Measurements from ENCODE around the gene TCN1.
"Not testable (repeated sequence)": the region's sequence is repeated elsewhere in the genome, so short reads cannot be mapped to it uniquely, and the experiment has no call there.

TCN1 gene

GRCh38 chr11:59849129-59849528 is 17.2 kb downstream of the TCN1 start:
- H3K36me3 ChIP-seq (replicated peaks; ENCODE audit: low read depth, low read length) = no peaks in the 10 kb centered on the region
- H3K4me1 ChIP-seq (ENCODE audit: low read length) = no peaks in the 10 kb centered on the region
- H3K9me3 ChIP-seq (ENCODE audit: insufficient read depth, low read length) = no peaks in the 10 kb centered on the region
- H4K20me1 ChIP-seq (ENCODE audit: insufficient read depth, low read length) = no peaks in the 10 kb centered on the region
- no peak overlapping the region for H3K27ac ChIP-seq (ENCODE audit: low read length)
- H3K79me2 ChIP-seq (ENCODE audit: low read length) = no peaks in the 10 kb centered on the region
- no peak overlapping the region for H3K4me2 ChIP-seq (ENCODE audit: low read length)
- no peak overlapping the region for H2AFZ ChIP-seq (ENCODE audit: low read depth, low read length)
- TF ChIP-seq EZH2phosphoT487 (IDR thresholded peaks at IDR 0.05; ENCODE audit: low read depth) (no peak), CTCF (IDR thresholded peaks at IDR 0.05; ENCODE audit: low read depth, low read length) (no peak)
- H3K27me3 ChIP-seq (ENCODE audit: low read depth, low read length) = no peaks in the 10 kb centered on the region; the same call in none of the 2 replicates
- no peak overlapping the region for H3K4me3 ChIP-seq (ENCODE audit: low read length)
- H3K9ac ChIP-seq (ENCODE audit: low read length) = no peak overlapping the region

GRCh38 chr11:59848439-59848838 is 17.8 kb downstream of the TCN1 start:
- H3K9me3 ChIP-seq (ENCODE audit: insufficient read depth, low read length); H3K27ac ChIP-seq (ENCODE audit: low read length); H2AFZ ChIP-seq (ENCODE audit: low read depth, low read length); H3K4me1 ChIP-seq (ENCODE audit: low read length); H3K4me2 ChIP-seq (ENCODE audit: low read length); H3K27me3 ChIP-seq (ENCODE audit: low read depth, low read length); H4K20me1 ChIP-seq (ENCODE audit: insufficient read depth, low read length); H3K79me2 ChIP-seq (ENCODE audit: low read length); H3K36me3 ChIP-seq (replicated peaks; ENCODE audit: low read depth, low read length); H3K4me3 ChIP-seq (ENCODE audit: low read length); H3K9ac ChIP-seq (ENCODE audit: low read length): not testable (repeated sequence)

DNA sequence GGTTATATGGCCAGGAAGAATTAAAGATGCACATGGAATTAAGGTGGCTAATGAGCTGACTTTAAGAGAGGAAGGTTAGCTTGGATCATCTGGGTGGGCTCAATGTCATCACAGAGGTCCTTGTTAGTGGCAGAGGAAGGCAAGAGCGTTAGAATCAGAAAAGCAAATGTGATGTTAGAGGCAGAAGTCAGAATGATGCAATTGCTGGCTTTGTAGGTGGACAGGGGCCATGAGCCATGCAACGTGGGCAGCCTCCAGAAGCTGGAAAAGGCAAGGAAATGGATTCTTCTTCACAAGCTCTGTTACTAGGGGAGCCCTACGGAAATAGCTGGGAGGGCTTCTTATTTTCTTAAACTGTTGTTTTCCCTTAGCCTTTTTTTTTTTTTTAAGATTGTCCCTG is 18.7 kb downstream of the TCN1 start:
- TF ChIP-seq CTCF (IDR thresholded peaks at IDR 0.05; ENCODE audit: low read depth, low read length) = no peak
- TF ChIP-seq EZH2phosphoT487 (IDR thresholded peaks at IDR 0.05; ENCODE audit: low read depth) = no peak
- Histone ChIP-seq H3K4me1 (ENCODE audit: low read length) (no peaks in the 10 kb centered on the region), H3K79me2 (ENCODE audit: low read length) (no peaks in the 10 kb centered on the region), H3K9me3 (ENCODE audit: insufficient read depth, low read length) (no peaks in the 10 kb centered on the region), H3K4me2 (ENCODE audit: low read length) (no peak overlapping the region), H4K20me1 (ENCODE audit: insufficient read depth, low read length) (no peaks in the 10 kb centered on the region), H3K36me3 (replicated peaks; ENCODE audit: low read depth, low read length) (no peaks in the 10 kb centered on the region), H3K4me3 (ENCODE audit: low read length) (no peak overlapping the region), H3K27ac (ENCODE audit: low read length) (no peak overlapping the region), H2AFZ (ENCODE audit: low read depth, low read length) (no peak overlapping the region), H3K9ac (ENCODE audit: low read length) (no peak overlapping the region), H3K27me3 (ENCODE audit: low read depth, low read length) (no peaks in the 10 kb centered on the region)

- Histone ChIP-seq H3K79me2 (ENCODE audit: low read length) (no peaks in the 10 kb centered on the region), H3K27ac (ENCODE audit: low read length) (no peak overlapping the region), H3K4me3 (ENCODE audit: low read length) (no peak overlapping the region), H3K27me3 (ENCODE audit: low read depth, low read length) (no peaks in the 10 kb centered on the region), H3K36me3 (replicated peaks; ENCODE audit: low read depth, low read length) (no peaks in the 10 kb centered on the region), H3K4me1 (ENCODE audit: low read length) (no peaks in the 10 kb centered on the region), H3K9ac (ENCODE audit: low read length) (no peak overlapping the region), H2AFZ (ENCODE audit: low read depth, low read length) (no peak overlapping the region), H3K9me3 (ENCODE audit: insufficient read depth, low read length) (no peaks in the 10 kb centered on the region), H3K4me2 (ENCODE audit: low read length) (no peak overlapping the region), H4K20me1 (ENCODE audit: insufficient read depth, low read length) (no peaks in the 10 kb centered on the region)
- no peak for TF ChIP-seq EZH2phosphoT487 (IDR thresholded peaks at IDR 0.05; ENCODE audit: low read depth)
Measured at GRCh38 chr11:59846556-59846955, 19.7 kb downstream of the TCN1 start.

DNA sequence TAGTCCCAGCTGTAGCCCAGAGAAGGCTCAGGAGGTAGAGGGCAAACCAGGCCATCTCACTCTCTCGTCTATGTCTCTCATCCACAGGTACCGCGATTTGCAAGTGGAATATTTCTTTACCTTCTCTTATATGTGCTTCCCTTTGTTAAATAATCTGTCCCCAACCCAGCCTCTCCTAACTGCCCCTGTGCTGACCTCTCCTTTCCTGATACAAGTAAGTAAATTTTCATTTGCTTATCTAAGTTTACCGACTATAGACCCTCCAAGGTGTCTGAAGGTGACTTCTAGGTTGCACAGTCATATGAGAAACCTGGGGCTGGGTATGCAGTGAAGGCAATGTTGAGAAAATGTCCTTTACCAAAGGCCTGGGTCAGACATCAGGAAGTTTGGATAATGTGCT is 20.9 kb downstream of the TCN1 start, which contains the start of gene CBLIF:
TSS of gene CBLIF (minus strand) at position 101 of the 400 bp plus-strand sequence. CDS start at position 55, 46 bp downstream.
- H3K9ac ChIP-seq (ENCODE audit: low read length) = no peak within 1 kb of the TSS
- no peaks in the 10 kb centered on the region for H4K20me1 ChIP-seq (ENCODE audit: insufficient read depth, low read length)
- H2AFZ ChIP-seq (ENCODE audit: low read depth, low read length) = no peak within 1 kb of the TSS
- H3K79me2 ChIP-seq (ENCODE audit: low read length) = no peaks in the 10 kb centered on the region
- no peaks in the 10 kb centered on the region for H3K4me1 ChIP-seq (ENCODE audit: low read length)
- no peaks in the 10 kb centered on the region for H3K27me3 ChIP-seq (ENCODE audit: low read depth, low read length)
- TF ChIP-seq CTCF (IDR thresholded peaks at IDR 0.05; ENCODE audit: low read depth, low read length) (no peak), EZH2phosphoT487 (IDR thresholded peaks at IDR 0.05; ENCODE audit: low read depth) (no peak)
- no peaks in the 10 kb centered on the region for H3K36me3 ChIP-seq (replicated peaks; ENCODE audit: low read depth, low read length)
- H3K27ac ChIP-seq (ENCODE audit: low read length) = no peak within 1 kb of the TSS
- H3K4me2 ChIP-seq (ENCODE audit: low read length) = no peak within 1 kb of the TSS
- no peaks in the 10 kb centered on the region for H3K9me3 ChIP-seq (ENCODE audit: insufficient read depth, low read length)
- H3K4me3 ChIP-seq (ENCODE audit: low read length) = no peak within 1 kb of the TSS

Data from OCI-LY3 (cell line).